ENCODE results near the gene MSH4.
A peak's percentile ranks its signal among the peaks of the same experiment; 100 is the strongest.
"Not testable (repeated sequence)": the region's sequence is repeated elsewhere in the genome, so short reads cannot be mapped to it uniquely, and the experiment has no call there.

The MSH4 gene

DNA sequence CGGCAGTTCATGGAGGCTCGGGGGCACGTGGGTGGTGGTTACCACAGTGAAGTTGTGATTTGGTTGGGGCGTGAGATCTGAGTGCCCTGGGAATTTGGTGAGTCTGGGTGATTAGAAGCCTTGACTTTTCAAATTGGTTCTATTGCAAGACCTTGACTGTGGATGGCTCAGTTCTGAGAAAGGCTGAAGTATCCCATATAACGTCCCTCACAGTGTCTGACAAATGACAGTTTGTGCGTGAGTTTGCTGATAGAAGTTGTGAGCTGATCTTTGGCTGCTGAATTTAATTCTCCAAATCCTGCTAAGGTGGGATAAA, 549 bp downstream of the MSH4 start:
- DNase-seq, result peak; percentile 49

DNA sequence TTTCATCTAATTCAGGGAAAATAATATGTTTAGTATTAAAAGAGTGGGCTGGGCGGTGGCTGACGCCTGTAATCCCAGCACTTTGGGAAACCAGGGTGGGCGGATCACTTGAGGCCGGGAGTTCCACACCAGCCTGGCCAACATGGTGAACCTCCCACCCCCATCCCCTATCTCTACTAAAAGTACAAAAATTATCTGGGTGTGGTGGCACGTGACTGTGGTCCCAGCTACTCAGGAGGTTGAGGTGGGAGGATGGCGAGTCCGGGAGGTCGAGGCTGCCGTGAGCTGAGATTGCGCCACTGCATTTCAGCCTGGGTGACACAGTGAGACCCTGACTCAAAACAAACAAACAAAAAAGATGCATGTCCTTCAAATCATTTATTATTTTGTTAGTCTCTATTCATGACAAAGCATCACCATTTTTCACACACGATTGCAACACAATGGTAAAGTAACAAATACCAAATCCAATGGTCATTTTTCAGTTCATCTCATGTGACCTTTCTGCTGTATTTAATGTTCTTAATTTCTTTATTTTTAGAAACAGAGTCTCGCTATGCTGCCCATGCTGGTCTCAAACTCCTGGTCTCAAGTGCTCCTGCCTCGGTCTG, 1.0 kb downstream of the MSH4 start:
- DNase-seq, result peak; percentile 29

- DNase-seq, result not testable (repeated sequence)
These were observed 4.8 kb downstream of the MSH4 start for GRCh38 chr1:75801480-75801879.

GRCh38 chr1:75808921-75809320, 12.2 kb downstream of the MSH4 start:
- no peak for DNase-seq

- not testable (repeated sequence) for DNase-seq
These were observed 13.4 kb downstream of the MSH4 start for GRCh38 chr1:75810113-75810512.

DNA sequence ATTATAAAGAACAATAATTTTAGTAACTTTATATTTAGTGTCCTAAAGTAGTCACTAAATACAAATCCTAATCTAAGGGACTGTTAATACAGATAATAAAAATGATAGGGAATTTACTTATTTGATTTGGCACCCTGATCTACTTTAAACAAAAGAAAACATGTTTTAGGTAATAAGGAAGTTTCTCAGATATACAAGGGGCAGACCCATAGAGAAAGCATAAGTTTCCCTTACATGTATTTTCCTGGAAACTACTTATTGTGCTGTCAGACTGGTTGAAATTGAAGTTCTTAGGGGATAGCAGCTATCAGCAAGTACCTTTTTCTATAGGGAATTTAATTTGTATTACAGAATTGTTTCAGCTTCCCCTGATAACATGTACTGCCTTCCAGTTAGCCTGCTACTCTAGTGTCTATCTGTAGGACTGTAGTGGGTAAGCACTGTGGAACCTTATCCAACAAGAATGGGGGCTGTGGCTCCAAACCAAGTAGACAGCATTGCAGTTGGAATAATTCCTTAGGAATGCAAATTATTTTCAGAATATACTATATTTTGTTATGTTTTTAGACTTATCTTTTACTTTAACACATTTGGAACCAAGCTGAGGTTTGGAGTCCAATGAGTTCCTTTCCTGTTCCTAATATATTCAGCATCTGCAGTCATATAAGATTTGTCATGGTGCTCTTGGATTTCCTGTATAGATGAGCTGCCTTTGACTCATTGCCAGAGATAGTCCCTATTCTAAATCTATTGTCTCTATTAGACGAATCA, 14.7 kb downstream of the MSH4 start:
- DNase-seq, result no peak

DNA sequence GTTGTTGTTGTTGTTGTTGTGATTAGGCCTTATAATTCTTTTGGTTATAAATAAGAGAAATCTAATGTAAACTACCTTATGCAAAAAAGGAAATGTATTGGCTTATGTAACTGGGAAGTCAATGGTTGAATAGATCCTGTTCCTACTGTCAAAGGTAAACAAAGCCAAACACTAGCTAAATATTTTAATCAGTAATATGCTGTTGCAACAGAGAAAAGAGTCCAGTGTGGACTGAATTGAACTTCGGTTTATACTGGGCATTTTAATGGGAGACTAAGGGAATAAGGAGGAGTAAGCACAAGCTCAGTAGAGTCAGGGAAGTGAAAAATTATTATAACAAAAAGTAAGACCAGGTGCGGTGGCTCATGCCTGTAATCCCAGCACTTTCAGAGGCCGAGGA, 15.4 kb downstream of the MSH4 start:
- DNase-seq, result no peak

GRCh38 chr1:75823596-75823995, 26.9 kb downstream of the MSH4 start:
- DNase-seq, result not testable (repeated sequence)

DNA sequence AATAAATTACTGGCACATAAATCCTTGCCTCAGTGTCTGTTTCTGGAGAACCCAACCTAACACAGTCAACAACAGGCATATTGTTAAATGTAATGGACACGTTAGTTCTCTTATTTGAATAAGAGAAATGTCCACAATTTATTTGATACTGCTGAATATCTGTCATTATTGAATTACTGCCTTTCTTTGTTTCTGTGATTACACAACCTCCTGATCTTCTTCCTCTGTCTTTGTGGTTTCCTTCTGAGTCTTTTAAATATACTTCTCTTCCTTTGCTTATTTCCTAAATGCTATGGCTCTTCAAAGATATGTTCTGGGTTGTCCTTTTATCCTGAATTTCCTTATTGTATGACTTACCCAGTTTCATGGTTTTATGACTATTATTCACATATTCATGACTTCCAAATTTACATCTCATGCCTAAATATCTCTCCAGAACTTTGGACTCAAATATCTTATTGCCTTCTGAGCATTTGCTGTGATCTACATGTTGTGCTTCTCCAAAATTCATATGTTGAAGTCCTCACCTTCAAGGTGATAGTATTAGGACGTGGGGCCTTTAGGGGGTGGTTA, 39.9 kb downstream of the MSH4 start:
- no peak for DNase-seq

- DNase-seq, result no peak
These were observed 41.4 kb downstream of the MSH4 start for GRCh38 chr1:75838079-75838478.

DNA sequence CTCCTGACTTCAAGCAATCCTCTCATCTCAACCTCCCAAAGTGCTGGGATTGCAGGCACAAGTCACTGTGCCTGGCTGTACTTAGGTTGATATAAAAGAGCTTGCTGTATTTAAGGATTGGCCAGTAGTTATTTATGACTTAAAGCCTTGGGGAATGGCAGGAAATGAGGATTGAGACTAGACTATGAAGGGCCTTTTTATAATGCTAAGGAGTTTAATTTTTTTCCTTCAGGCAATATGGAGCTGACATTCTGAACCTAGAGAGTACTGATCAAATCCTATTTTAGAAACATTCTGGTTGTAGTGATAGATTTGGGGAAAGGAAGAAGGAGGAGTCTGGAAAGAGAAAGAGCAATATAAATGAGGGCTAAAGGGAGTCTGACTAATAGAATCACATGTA, 44.7 kb downstream of the MSH4 start:
- DNase-seq, result no peak

DNA sequence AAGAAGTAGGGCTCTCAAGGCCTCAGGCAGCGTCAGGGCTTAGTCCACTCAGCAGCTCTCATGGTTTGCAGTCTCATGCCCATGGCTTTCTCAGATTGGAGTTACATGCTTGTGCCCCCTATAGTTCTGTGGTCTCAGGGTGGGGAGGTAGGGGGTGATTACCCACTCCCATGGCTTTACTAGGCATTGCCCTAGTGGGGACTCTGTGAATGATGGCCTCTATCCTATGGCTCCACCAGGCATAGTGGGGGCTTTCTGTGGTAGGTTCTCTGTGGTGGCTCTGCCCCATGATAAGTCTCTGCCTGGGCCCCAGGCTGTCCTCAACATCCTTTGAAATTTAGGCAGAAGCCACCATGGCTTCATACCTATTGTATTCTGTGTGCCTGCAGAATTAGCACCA, 48.9 kb downstream of the MSH4 start:
- no peak for DNase-seq

- DNase-seq, result no peak
These were observed 58.3 kb downstream of the MSH4 start for GRCh38 chr1:75855010-75855409.

DNA sequence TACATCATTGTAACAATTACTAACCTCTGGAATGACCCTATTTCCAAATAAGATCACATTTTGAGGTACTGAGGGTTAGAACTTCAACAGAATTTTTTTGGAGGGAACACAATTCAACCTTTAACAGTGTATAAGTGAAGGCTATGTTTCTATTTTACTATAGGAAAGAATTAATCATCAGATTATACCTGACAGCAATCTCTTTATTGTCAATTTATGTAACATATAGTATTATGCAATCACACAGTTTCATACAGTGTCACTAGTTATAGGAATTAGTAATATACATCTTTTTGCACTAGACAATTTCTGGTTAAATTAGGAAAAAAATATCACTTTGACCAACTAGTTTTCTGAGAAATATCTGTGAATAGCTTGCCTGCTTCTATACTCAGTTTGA, 59.1 kb downstream of the MSH4 start:
- DNase-seq, result no peak

DNA sequence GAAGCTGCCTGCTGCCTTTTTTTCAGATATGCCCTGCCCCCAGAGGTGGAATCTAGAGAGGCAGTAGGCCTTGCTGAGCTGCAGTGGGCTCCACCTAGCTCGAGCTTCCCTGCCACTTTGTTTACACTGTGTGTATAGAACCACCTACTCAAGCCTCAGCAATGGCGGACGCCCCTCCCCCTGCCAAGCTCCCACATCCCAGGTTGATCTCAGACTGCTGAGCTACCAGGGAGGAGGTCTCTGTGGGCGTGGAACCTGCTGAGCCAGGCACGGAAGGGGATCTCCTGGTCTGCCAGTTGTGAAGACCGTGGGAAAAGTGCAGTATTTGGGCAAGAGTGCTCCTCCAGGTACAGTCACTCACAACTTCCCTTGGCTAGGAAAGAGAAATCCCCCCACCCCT, 65.1 kb downstream of the MSH4 start:
- DNase-seq, result no peak

- DNase-seq, result no peak
These were observed 74.3 kb downstream of the MSH4 start for GRCh38 chr1:75870951-75871350.

- DNase-seq, result no peak
These were observed 83.3 kb downstream of the MSH4 start for GRCh38 chr1:75879985-75880384.

GRCh38 chr1:75884437-75884836, 87.8 kb downstream of the MSH4 start:
- DNase-seq, result no peak

DNA sequence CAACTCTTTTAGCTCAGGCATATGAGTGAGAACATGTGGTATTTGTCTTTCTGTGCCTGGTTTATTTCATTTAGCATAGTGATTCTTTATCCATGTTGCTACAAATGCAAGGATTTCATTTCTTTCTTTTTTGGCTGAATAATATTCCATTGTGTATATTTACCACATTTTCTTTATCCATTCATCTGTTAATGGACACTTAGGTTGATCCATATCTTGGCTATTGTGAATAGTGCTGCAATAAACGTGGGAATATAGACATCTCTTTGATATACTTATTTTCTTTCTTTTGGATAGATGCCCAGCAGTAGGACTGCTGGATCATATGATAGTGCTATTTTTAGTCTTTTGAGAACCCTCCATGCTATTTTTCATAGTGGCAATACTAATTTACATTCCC, 104.7 kb downstream of the MSH4 start:
- no peak for DNase-seq

DNA sequence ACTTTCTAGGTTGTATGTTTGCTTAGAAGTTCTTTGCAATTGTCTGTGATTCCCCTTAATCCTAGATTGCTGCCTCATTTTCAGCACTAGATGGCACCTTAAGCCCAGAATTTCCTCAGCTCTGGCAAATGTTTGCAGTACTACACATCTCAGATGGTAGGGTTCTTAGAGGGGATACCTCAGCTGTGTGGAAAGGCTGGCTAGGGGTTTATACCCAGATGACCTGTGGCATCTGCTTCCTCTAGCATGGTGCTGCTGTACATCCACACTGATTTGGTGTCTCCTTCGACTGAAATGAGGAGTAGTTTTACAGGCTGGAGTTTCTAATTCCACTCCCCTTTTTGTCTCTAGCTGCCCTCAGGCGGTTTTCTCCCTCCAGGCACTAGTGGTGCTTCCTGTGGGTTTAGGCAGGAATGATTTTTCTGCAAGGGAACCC, 112.1 kb downstream of the MSH4 start:
- peak; percentile 28 for DNase-seq

DNA sequence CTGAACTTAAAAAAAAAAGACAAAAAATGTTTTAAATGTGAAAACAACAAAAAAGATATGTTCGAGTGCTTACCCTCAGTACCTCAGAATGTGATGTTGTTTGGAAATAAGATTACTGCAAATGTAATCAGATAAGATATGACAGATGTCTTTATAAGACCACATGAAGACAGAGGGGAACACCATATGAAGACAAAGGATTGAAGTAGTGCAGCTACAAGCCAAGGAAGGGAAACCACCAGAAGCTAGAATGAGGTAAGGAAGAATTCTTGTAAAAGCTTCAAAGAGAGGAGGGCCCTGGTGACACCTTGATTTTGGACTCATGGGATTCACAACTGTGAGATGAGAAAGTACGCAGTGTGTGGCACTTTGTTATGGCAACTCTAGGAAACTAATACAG, 120.2 kb downstream of the MSH4 start:
- DNase-seq, result no peak

DNA sequence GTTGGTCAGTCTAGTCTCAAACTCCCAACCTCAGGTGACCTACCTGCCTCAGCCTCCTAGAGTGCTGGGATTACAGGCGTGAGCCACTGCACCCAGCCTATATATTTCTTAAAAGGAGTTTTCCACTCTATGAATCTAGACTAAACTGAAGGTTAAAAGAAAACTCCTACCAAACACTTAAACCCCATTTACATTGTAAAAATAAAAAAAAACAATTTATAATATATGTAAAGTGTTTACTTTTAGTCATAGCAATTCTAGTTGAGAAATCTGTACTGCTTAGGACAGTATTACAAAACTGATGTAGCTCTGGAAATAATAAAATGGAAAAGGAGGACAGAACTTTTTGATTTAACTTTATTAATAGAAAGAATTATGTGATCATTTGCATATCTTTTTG, 126.0 kb downstream of the MSH4 start:
- DNase-seq, result no peak

GRCh38 chr1:75932304-75932703, 135.6 kb downstream of the MSH4 start, which contains the start of gene ASB17:
TSS of gene ASB17 (minus strand) at chr1:75932404. CDS start at chr1:75932291, 113 bp downstream.
- DNase-seq, result no peak

- no peak for DNase-seq
These were observed 140.4 kb downstream of the MSH4 start for GRCh38 chr1:75937034-75937433.

DNA sequence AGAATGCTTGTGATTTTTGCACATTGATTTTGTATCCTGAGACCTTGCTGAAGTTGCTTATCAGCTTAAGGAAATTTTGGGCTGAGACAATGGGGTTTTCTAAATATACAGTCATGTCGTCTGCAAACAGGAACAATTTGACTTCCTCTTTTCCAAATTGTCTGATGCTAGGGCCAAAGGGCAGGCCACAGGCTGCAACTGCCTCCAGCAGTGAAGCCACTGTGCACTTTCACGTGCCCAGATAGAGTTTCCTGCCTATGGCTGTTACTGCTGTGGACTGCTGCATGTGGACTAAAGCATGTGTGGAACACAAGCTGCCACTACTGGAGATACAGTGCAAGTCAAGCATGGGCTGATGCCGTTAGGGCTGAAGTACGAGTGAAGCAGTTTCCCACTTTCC, 146.4 kb downstream of the MSH4 start:
- not testable (repeated sequence) for DNase-seq

Data from hematopoietic multipotent progenitor cell treated with erythropoietin and hydrocortisone succinate and interleukin-3 and kit ligand, for 8 days (in vitro differentiated cells).